Measurements from ENCODE around the gene CDC26.

DNA sequence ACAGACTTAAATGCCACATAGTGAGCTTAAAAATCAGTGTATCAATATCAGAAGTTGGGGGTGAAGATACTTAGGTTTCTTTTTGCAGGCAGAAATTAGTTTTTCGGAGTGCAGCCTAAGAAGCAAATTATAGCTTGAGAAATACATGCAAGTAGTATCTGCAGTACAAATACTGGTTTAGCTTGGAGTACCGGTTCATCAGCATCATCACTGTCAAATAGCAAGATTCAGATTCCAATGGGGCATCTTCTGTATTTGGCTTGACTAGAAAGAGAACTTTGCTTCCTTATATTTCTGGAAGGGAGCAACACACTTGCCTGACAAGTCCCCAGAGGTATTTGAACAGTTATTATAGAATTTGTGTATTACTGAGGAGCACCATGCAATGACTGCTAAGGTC is 34.2 kb downstream of the CDC26 start:
- TF ChIP-seq, protein P1, sequence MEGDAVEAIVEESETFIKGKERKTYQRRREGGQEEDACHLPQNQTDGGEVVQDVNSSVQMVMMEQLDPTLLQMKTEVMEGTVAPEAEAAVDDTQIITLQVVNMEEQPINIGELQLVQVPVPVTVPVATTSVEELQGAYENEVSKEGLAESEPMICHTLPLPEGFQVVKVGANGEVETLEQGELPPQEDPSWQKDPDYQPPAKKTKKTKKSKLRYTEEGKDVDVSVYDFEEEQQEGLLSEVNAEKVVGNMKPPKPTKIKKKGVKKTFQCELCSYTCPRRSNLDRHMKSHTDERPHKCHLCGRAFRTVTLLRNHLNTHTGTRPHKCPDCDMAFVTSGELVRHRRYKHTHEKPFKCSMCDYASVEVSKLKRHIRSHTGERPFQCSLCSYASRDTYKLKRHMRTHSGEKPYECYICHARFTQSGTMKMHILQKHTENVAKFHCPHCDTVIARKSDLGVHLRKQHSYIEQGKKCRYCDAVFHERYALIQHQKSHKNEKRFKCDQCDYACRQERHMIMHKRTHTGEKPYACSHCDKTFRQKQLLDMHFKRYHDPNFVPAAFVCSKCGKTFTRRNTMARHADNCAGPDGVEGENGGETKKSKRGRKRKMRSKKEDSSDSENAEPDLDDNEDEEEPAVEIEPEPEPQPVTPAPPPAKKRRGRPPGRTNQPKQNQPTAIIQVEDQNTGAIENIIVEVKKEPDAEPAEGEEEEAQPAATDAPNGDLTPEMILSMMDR (IDR thresholded peaks at IDR 0.05): no peak
- TF ChIP-seq POLR2A (IDR thresholded peaks at IDR 0.05): no peak

All from esophagus squamous epithelium (tissue), 4 donors.